Prostate gland (tissue), 2 donors: ENCODE data around the gene ATOH1. TPM values are rescaled to one million over a fixed set of nuclear protein-coding genes. Genes with fewer than 3 reads are reported as not detected.

Experiments
- DNase-seq: peaks from one replicate; pipeline ENCODE4 v3.0.0-alpha.2; 2019; ENCODE audit warnings: low spot score
- H3K27ac ChIP-seq, 2 donors: fragments of 200-600 bp; sonication (generic); 2 replicates each; pipeline ENCODE4 v1.5.1; 2017 to 2019
- H3K27me3 ChIP-seq: fragments of 200-600 bp; sonication (generic); replicated peaks from 2 replicates; pipeline ENCODE4 v1.5.1; 2019; ENCODE audit not compliant: insufficient read depth
- H3K36me3 ChIP-seq, 2 donors: fragments of 200-600 bp; sonication (generic); 1 replicate in 1 of 2; 2 replicates in 1 of 2; pipeline versions ENCODE4 v1.5.1 to v1.8.1; 2017 to 2019
- H3K4me1 ChIP-seq: fragments of 200-600 bp; sonication (generic); replicated peaks from 2 replicates; pipeline ENCODE4 v1.5.1; 2019
- H3K4me3 ChIP-seq, 2 donors: fragments of 200-600 bp; sonication (generic); 2 replicates each; pipeline ENCODE4 v1.5.1; 2017 to 2019
- H3K9me3 ChIP-seq: fragments of 200-600 bp; sonication (generic); 2 replicates; pipeline ENCODE4 v1.5.1; 2017
- POLR2A ChIP-seq: fragments of 450-650 bp; IDR thresholded peaks from one replicate; pipeline ENCODE4 v1.6.1; 2016; ENCODE audit warnings: antibody characterized with exemption, mild to moderate bottlenecking
- POLR2AphosphoS5 ChIP-seq: sonication (generic); formaldehyde crosslinking; IDR thresholded peaks from one replicate; pipeline ENCODE4 v1.6.1; 2017; ENCODE audit warnings: antibody characterized with exemption
- WGBS: methylation state at CpG from one replicate; pipeline ENCODE4 v1.1.5; 2018; 5-methylcytosine and 5-hydroxymethylcytosine counted together
- intact Hi-C: fragments of 100-400 bp; cut with DNase I; formaldehyde crosslinking; loops from one replicate; pipeline ENCODE4 v1.14.2; 2022
- total RNA-seq, 2 donors: library from RNA; depleted of rRNA; stranded (reverse); fragments of >200 nt; gene quantifications; one replicate each; pipeline ENCODE4 v1.1.0, GENCODE V29; 2016
- TF ChIP-seq, protein P1 (sequence below), 4 experiments: fragments of 200-600 bp in 2 of 4; fragments of 450-650 bp in 2 of 4; sonication (generic) in 2 of 4; IDR thresholded peaks; 1 replicate in 3 of 4; 2 replicates in 1 of 4; pipeline ENCODE4 v1.5.1; 2016 to 2019; ENCODE audit warnings: antibody characterized with exemption in 4 of 4, mild to moderate bottlenecking in 2 of 4, moderate library complexity in 2 of 4

The ATOH1 gene
- total RNA-seq, 2 donors from 2014 or later: not detected

DNA sequence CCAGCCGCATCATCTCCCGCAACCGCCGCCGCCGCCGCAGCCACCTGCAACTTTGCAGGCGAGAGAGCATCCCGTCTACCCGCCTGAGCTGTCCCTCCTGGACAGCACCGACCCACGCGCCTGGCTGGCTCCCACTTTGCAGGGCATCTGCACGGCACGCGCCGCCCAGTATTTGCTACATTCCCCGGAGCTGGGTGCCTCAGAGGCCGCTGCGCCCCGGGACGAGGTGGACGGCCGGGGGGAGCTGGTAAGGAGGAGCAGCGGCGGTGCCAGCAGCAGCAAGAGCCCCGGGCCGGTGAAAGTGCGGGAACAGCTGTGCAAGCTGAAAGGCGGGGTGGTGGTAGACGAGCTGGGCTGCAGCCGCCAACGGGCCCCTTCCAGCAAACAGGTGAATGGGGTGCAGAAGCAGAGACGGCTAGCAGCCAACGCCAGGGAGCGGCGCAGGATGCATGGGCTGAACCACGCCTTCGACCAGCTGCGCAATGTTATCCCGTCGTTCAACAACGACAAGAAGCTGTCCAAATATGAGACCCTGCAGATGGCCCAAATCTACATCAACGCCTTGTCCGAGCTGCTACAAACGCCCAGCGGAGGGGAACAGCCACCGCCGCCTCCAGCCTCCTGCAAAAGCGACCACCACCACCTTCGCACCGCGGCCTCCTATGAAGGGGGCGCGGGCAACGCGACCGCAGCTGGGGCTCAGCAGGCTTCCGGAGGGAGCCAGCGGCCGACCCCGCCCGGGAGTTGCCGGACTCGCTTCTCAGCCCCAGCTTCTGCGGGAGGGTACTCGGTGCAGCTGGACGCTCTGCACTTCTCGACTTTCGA, 654 bp downstream of the ATOH1 start:
- H3K4me1 ChIP-seq: peaks cover 7% of the 10 kb centered on the region
- H3K27ac ChIP-seq: no peak overlapping the region
- intact Hi-C loops: no loop called here
- no peaks in the 10 kb centered on the region for H3K9me3 ChIP-seq
- H3K27me3 ChIP-seq: peaks cover 28% of the 10 kb centered on the region
- no peaks in the 10 kb centered on the region for H3K36me3 ChIP-seq
- TF ChIP-seq, protein P1, sequence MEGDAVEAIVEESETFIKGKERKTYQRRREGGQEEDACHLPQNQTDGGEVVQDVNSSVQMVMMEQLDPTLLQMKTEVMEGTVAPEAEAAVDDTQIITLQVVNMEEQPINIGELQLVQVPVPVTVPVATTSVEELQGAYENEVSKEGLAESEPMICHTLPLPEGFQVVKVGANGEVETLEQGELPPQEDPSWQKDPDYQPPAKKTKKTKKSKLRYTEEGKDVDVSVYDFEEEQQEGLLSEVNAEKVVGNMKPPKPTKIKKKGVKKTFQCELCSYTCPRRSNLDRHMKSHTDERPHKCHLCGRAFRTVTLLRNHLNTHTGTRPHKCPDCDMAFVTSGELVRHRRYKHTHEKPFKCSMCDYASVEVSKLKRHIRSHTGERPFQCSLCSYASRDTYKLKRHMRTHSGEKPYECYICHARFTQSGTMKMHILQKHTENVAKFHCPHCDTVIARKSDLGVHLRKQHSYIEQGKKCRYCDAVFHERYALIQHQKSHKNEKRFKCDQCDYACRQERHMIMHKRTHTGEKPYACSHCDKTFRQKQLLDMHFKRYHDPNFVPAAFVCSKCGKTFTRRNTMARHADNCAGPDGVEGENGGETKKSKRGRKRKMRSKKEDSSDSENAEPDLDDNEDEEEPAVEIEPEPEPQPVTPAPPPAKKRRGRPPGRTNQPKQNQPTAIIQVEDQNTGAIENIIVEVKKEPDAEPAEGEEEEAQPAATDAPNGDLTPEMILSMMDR (IDR thresholded peaks at IDR 0.05): no peak
- TF ChIP-seq POLR2AphosphoS5: no peak
- TF ChIP-seq POLR2A: no peak
- H3K4me3 ChIP-seq: peak overlapping the region in 1 of 2 donors; percentile 2
- 3% methylated on average over 66 of the region's 70 CpGs for WGBS
- no peak for DNase-seq

DNA sequence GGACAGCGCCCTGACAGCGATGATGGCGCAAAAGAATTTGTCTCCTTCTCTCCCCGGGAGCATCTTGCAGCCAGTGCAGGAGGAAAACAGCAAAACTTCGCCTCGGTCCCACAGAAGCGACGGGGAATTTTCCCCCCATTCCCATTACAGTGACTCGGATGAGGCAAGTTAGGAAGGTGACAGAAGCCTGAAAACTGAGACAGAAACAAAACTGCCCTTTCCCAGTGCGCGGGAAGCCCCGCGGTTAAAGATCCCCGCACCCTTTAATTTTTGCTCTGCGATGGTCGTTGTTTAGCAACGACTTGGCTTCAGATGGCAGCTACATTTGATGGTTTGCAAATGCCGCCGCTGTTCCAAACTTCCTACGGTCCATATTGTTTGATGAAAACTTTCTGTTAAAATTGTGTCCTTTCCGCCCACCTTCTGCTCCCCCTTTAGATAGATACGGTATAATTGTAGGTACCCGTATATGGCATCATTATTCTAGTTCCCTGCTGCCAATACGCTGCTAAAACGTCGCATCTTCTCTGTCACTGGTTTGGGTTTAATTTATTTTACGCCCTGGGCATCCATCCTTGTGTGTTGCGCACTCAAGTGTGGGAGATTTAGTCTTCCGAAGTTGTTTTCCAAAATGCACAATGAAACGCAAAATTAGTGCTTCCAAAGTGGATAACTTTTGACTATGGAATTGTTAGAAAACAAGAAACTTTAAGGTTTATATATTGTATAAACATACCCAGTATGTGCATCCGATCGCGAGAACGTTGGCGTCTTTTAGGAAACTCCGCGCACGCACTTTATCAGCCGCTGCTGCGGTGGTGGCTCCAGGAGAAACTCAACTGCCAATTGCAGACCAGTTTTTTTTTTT, 1.5 kb downstream of the ATOH1 start:
- intact Hi-C loops: no loop called here
- H3K4me3 ChIP-seq: no peak overlapping the region

DNA sequence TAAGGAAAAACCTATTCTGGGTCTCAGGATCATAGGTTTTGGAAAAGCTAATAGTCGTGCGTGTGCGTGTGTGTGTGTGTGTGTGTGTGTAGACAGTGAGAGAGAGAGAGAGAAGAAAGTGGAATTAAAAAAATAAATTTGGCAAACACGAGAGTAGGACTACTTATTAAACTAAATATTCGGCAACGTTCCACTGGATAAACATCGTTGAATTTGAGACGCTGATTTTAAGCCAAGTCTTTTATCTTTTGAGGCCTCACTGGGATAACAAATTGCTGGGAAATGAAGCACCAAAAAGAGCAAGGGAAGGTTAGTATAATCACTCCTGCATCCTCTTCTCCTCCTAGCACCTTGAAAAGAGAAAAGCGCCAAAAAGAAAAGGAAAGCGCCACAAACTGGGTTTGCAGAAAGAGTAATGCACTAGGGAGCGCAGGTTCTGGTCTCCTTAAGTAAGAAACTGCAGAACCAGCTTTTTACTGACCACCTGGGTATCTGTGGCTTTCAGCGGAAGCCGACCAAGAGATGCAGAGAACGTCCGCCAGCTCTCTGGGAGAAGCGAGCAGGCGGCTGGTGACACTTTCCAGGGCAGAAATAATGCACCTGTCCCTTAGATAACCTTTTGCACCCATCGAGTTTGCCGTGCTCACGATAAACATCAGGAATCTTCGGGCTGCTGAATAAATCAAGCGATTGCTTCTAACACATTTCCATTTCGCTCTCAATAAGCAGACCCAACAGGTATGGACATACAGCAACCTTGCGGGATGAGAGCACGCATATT, 3.4 kb downstream of the ATOH1 start:
- no peak overlapping the region for H3K27ac ChIP-seq
- no peak overlapping the region for H3K4me3 ChIP-seq
- intact Hi-C loops: no loop called here
- no peak for DNase-seq
- H3K9me3 ChIP-seq: no peaks in the 10 kb centered on the region
- no peaks in the 10 kb centered on the region for H3K36me3 ChIP-seq
- TF ChIP-seq POLR2A (no peak), POLR2AphosphoS5 (no peak)
- TF ChIP-seq, protein P1 (IDR thresholded peaks at IDR 0.05): no peak
- peaks cover 39% of the 10 kb centered on the region for H3K27me3 ChIP-seq
- 7% methylated on average over 25 of the region's 25 CpGs for WGBS
- peaks cover 7% of the 10 kb centered on the region for H3K4me1 ChIP-seq

More for the DNA sequence above, 1.5 kb downstream of the ATOH1 start:
- Histone ChIP-seq H3K9me3 (no peaks in the 10 kb centered on the region), H3K36me3 (no peaks in the 10 kb centered on the region), H3K27ac (no peak overlapping the region), H3K27me3 (peaks cover 34% of the 10 kb centered on the region), H3K4me1 (peaks cover 7% of the 10 kb centered on the region)
- no peak for DNase-seq
- TF ChIP-seq, protein P1 (IDR thresholded peaks at IDR 0.05): no peak
- TF ChIP-seq POLR2A (no peak), POLR2AphosphoS5 (no peak)
- WGBS: 14% methylated on average over 40 of the region's 40 CpGs

DNA sequence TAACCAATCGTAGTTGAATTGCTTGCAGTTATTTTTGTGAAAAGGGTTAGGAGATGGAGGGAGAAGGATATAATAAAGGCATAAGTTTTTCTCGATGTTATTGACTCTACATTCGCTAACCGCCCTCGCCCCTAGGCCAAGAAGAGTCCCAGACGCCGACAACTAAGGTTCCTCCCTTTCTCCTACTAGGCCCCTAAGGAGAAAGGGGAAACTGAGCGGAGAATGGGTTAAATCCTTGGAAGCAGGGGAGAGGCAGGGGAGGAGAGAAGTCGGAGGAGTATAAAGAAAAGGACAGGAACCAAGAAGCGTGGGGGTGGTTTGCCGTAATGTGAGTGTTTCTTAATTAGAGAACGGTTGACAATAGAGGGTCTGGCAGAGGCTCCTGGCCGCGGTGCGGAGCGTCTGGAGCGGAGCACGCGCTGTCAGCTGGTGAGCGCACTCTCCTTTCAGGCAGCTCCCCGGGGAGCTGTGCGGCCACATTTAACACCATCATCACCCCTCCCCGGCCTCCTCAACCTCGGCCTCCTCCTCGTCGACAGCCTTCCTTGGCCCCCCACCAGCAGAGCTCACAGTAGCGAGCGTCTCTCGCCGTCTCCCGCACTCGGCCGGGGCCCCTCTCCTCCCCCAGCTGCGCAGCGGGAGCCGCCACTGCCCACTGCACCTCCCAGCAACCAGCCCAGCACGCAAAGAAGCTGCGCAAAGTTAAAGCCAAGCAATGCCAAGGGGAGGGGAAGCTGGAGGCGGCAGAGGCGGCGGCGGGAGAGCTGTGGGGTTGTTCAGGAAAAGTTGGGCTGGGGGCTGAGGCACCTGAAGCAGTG, 5.9 kb downstream of the ATOH1 start:
- DNase-seq: no peak
- peaks cover 24% of the 10 kb centered on the region for H3K27me3 ChIP-seq
- no peak overlapping the region for H3K4me3 ChIP-seq
- WGBS: 15% methylated on average over 42 of the region's 42 CpGs
- intact Hi-C loops: no loop called here
- H3K27ac ChIP-seq: no peak overlapping the region
- no peaks in the 10 kb centered on the region for H3K36me3 ChIP-seq
- TF ChIP-seq, protein P1 (IDR thresholded peaks at IDR 0.05): no peak
- no peaks in the 10 kb centered on the region for H3K4me1 ChIP-seq
- no peaks in the 10 kb centered on the region for H3K9me3 ChIP-seq
